Panc1 (cell line): ENCODE measurements around the gene STARD9. TPM values are rescaled to one million over a fixed set of nuclear protein-coding genes. Genes with fewer than 3 reads are reported as not detected.

Source experiments
- ATAC-seq: fragments of 200-7000 bp; cut with Tn5 transposase; 2 replicates; pipeline ENCODE4 v1.9.1; 2020; ENCODE audit warnings: mild to moderate bottlenecking, moderate library complexity
- BruUV-seq: library from RNA; stranded (reverse); fragments of 400-500 nt; replicated peaks from 2 replicates; lab custom pipeline; 2021; lab: Mats Ljungman, UMichigan
- CTCF ChIA-PET: fragments of 300-600 bp; sonication (Branson Sonifier 250); formaldehyde crosslinking; loops from one replicate; lab custom pipeline; 2022; ENCODE audit warnings: antibody characterized with exemption; lab: Charles Lee
- POLR2A ChIA-PET: fragments of 300-600 bp; sonication (Branson Sonifier 250); formaldehyde crosslinking; loops from one replicate; lab custom pipeline; 2022; ENCODE audit warnings: antibody characterized with exemption; lab: Charles Lee
- DNase-seq: peaks from one replicate; pipeline ENCODE4 v3.0.0-alpha.2; 2010; ENCODE audit warnings: low read depth, low spot score
- H3K27ac ChIP-seq: 2 replicates; pipeline ENCODE4 v1.5.1; 2011; ENCODE audit warnings: mild to moderate bottlenecking, low read length, inconsistent platforms
- H3K27me3 ChIP-seq: fragments of 200-500 bp; sonication (Bioruptor generic); 2 replicates; pipeline ENCODE4 v1.6.0; 2014; ENCODE audit warnings: low read length, inconsistent platforms; ENCODE audit not compliant: control insufficient read depth, insufficient read depth
- H3K36me3 ChIP-seq: fragments of 200-500 bp; sonication (Bioruptor generic); 2 replicates; pipeline ENCODE4 v1.5.1; 2014; ENCODE audit warnings: inconsistent platforms, mild to moderate bottlenecking, low read length, moderate library complexity; ENCODE audit not compliant: control insufficient read depth, insufficient read depth
- H3K4me1 ChIP-seq: 2 replicates; pipeline ENCODE4 v1.5.1; 2011; ENCODE audit warnings: inconsistent platforms, mild to moderate bottlenecking, low read length, moderate library complexity; ENCODE audit not compliant: control insufficient read depth, insufficient read depth
- H3K4me3 ChIP-seq, 2 experiments: 2 replicates each; pipeline ENCODE4 v1.5.1; 2011 to 2012; ENCODE audit warnings: low read depth in 2 of 2, low read length in 2 of 2, mild to moderate bottlenecking in 2 of 2, inconsistent platforms in 1 of 2, moderate library complexity in 1 of 2
- H3K9me3 ChIP-seq: fragments of 200-500 bp; sonication (Bioruptor generic); 2 replicates; pipeline ENCODE4 v1.5.1; 2014; ENCODE audit warnings: low read depth, mild to moderate bottlenecking, inconsistent platforms, low read length, moderate library complexity; ENCODE audit not compliant: control insufficient read depth, insufficient read depth
- POLR2AphosphoS5 ChIP-seq: IDR thresholded peaks from 2 replicates; pipeline ENCODE4 v1.6.1; 2012; ENCODE audit warnings: mild to moderate bottlenecking, low read depth, low read length, moderate library complexity
- SIN3A ChIP-seq: IDR thresholded peaks from 2 replicates; pipeline ENCODE4 v1.6.1; 2012; ENCODE audit warnings: low read depth, mild to moderate bottlenecking, low read length, moderate library complexity, borderline replicate concordance; ENCODE audit not compliant: insufficient read depth
- TCF7L2 ChIP-seq: IDR thresholded peaks from 2 replicates; pipeline ENCODE4 v1.6.1; 2011; ENCODE audit warnings: mild to moderate bottlenecking, low read depth, low read length, inconsistent platforms
- in situ Hi-C: cut with HindIII; loops from 2 replicates; pipeline ENCODE4 v1.10.0; 2016; ENCODE audit warnings: low sequenced_read_pairs, low pct_unique_long_range_greater_than_20kb
- intact Hi-C: fragments of 100-400 bp; cut with micrococcal nuclease; formaldehyde crosslinking; loops from one replicate; pipeline ENCODE4 v1.10.0; 2022; ENCODE audit not compliant: unreplicated experiment
- total RNA-seq: library from RNA; stranded (reverse); gene quantifications from one replicate; pipeline ENCODE4 v1.2.1, GENCODE V29; 2021; ENCODE audit not compliant: unreplicated experiment
- TF ChIP-seq, protein P1 (sequence below), 2 experiments: IDR thresholded peaks; 2 replicates each; pipeline ENCODE4 v1.6.1; 2011 to 2012; ENCODE audit warnings: low read depth in 2 of 2, control low read depth in 1 of 2, low read length in 1 of 2, mild to moderate bottlenecking in 1 of 2, moderate library complexity in 1 of 2; ENCODE audit not compliant: insufficient read depth in 1 of 2
- TF ChIP-seq, protein P2 (sequence below): fragments of 450-650 bp; IDR thresholded peaks from 2 replicates; pipeline ENCODE4 v1.5.1; 2017; ENCODE audit warnings: mild to moderate bottlenecking

The STARD9 gene
- total RNA-seq, 1 experiment from 2014 or later = 13.4 TPM

DNA sequence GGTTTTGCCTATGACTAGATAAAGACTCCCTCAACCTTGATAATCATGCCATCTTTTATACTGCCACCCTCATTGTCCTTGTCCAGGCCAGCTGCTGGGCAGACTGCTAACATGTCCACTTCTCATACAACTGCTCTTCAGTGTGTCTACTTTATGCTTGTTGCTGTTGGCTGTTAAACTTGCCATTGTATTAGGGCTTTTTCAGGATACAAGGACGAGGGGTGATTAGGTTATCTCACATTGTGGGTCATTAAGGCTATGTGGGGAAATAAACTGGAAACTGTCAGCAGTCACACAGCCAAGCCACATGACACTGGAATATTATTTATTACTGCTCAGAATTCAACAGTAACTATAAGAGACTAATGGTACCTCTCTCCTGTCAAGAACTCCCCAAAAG, 36.1 kb downstream of the STARD9 start:
- POLR2A ChIA-PET = interaction anchor here (0.6 kb wide), 1 partner anchor 22 kb away, joined by 4 read pairs; no protein-coding TSS in a partner anchor
- no TSS peak for BruUV-seq
- intact Hi-C loops (no loop called here), in situ Hi-C loops (no loop called here)
- ATAC-seq = no peak
- no peak overlapping the region for H3K4me3 ChIP-seq
- no peaks in the 10 kb centered on the region for H3K9me3 ChIP-seq
- H3K4me1 ChIP-seq = no peaks in the 10 kb centered on the region
- H3K27ac ChIP-seq = no peak overlapping the region
- DNase-seq = no peak
- H3K27me3 ChIP-seq = no peaks in the 10 kb centered on the region
- H3K36me3 ChIP-seq = no peaks in the 10 kb centered on the region
- CTCF ChIA-PET = no interaction called here
- TF ChIP-seq TCF7L2 (no peak), POLR2AphosphoS5 (no peak), SIN3A (no peak)
- TF ChIP-seq, protein P1, sequence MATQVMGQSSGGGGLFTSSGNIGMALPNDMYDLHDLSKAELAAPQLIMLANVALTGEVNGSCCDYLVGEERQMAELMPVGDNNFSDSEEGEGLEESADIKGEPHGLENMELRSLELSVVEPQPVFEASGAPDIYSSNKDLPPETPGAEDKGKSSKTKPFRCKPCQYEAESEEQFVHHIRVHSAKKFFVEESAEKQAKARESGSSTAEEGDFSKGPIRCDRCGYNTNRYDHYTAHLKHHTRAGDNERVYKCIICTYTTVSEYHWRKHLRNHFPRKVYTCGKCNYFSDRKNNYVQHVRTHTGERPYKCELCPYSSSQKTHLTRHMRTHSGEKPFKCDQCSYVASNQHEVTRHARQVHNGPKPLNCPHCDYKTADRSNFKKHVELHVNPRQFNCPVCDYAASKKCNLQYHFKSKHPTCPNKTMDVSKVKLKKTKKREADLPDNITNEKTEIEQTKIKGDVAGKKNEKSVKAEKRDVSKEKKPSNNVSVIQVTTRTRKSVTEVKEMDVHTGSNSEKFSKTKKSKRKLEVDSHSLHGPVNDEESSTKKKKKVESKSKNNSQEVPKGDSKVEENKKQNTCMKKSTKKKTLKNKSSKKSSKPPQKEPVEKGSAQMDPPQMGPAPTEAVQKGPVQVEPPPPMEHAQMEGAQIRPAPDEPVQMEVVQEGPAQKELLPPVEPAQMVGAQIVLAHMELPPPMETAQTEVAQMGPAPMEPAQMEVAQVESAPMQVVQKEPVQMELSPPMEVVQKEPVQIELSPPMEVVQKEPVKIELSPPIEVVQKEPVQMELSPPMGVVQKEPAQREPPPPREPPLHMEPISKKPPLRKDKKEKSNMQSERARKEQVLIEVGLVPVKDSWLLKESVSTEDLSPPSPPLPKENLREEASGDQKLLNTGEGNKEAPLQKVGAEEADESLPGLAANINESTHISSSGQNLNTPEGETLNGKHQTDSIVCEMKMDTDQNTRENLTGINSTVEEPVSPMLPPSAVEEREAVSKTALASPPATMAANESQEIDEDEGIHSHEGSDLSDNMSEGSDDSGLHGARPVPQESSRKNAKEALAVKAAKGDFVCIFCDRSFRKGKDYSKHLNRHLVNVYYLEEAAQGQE (IDR thresholded peaks at IDR 0.05; ENCODE audit: insufficient read depth in 1 of 2, low read depth in 2 of 2, low read length in 1 of 2) = no peak
- TF ChIP-seq, protein P2, sequence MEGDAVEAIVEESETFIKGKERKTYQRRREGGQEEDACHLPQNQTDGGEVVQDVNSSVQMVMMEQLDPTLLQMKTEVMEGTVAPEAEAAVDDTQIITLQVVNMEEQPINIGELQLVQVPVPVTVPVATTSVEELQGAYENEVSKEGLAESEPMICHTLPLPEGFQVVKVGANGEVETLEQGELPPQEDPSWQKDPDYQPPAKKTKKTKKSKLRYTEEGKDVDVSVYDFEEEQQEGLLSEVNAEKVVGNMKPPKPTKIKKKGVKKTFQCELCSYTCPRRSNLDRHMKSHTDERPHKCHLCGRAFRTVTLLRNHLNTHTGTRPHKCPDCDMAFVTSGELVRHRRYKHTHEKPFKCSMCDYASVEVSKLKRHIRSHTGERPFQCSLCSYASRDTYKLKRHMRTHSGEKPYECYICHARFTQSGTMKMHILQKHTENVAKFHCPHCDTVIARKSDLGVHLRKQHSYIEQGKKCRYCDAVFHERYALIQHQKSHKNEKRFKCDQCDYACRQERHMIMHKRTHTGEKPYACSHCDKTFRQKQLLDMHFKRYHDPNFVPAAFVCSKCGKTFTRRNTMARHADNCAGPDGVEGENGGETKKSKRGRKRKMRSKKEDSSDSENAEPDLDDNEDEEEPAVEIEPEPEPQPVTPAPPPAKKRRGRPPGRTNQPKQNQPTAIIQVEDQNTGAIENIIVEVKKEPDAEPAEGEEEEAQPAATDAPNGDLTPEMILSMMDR = no peak

DNA sequence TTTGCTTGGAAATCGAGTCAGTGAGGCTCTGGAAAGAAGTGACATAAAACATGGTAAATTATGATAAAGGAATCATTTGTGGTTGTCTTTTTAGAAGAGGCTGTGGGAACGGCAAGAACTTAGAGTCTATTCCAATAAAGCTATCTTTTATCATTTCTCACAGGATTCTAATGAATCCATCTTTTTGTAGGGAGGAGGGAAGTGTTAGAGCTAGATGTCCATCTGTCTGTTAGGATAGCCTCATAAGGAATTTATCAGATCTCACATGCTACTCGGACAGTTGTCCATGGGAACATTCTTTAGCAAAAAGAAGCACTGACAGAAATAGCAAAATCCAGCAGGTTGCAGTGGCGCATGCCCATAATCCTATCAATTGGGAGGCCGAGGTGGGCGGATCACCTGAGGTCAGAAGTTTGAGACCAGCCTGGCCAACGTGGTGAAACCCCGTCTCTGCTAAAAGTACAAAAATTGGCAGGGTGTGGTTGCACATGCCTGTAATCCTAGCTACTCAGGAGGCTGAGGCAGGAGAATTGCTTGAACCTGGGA, 37.0 kb downstream of the STARD9 start:
- ATAC-seq (no peak), DNase-seq (no peak)
- Histone ChIP-seq H3K27me3 (no peaks in the 10 kb centered on the region), H3K4me3 (no peak overlapping the region), H3K36me3 (no peaks in the 10 kb centered on the region), H3K9me3 (no peaks in the 10 kb centered on the region), H3K27ac (no peak overlapping the region), H3K4me1 (no peaks in the 10 kb centered on the region)
- CTCF ChIA-PET = no interaction called here
- in situ Hi-C loops (no loop called here), intact Hi-C loops (no loop called here)
- POLR2A ChIA-PET = no interaction called here
- no TSS peak for BruUV-seq
- TF ChIP-seq, protein P2 = no peak
- no peak for TF ChIP-seq POLR2AphosphoS5
- TF ChIP-seq, protein P1 (IDR thresholded peaks at IDR 0.05; ENCODE audit: insufficient read depth in 1 of 2, low read depth in 2 of 2, low read length in 1 of 2) = no peak
- no peak for TF ChIP-seq SIN3A
- no peak for TF ChIP-seq TCF7L2
